B cell (primary cell): ENCODE data around the gene BSG.

Experiments used
- CTCF ChIP-seq: fragments of 200-600 bp; IDR thresholded peaks from one replicate; pipeline ENCODE4 v1.8.0; 2022; ENCODE audit warnings: antibody characterized with exemption, mild to moderate bottlenecking
- EZH2 ChIP-seq: IDR thresholded peaks from 2 replicates; pipeline ENCODE4 v1.6.1; 2012; ENCODE audit warnings: borderline replicate concordance, low read depth, mild to moderate bottlenecking, moderate library complexity, low read length; ENCODE audit not compliant: insufficient read depth, poor library complexity, severe bottlenecking

GRCh38 chr19:616062-616700 lies 43.8 kb downstream of the BSG start:
- no peak for TF ChIP-seq CTCF
- no peak for TF ChIP-seq EZH2
